NK-92 treated with Interleukin-12 subunit alpha and Interleukin-12 subunit beta, amount 100 ng/mL, for 24 hours (cell line): Measurements from ENCODE around the gene TAPBPL.
"Not testable (repeated sequence)": the region's sequence is repeated elsewhere in the genome, so short reads cannot be mapped to it uniquely, and the experiment has no call there.

Experiments used
- DNase-seq: peaks from one replicate; lab custom pipeline; 2025; lab: John Stamatoyannopoulos, UW

TAPBPL gene

DNA sequence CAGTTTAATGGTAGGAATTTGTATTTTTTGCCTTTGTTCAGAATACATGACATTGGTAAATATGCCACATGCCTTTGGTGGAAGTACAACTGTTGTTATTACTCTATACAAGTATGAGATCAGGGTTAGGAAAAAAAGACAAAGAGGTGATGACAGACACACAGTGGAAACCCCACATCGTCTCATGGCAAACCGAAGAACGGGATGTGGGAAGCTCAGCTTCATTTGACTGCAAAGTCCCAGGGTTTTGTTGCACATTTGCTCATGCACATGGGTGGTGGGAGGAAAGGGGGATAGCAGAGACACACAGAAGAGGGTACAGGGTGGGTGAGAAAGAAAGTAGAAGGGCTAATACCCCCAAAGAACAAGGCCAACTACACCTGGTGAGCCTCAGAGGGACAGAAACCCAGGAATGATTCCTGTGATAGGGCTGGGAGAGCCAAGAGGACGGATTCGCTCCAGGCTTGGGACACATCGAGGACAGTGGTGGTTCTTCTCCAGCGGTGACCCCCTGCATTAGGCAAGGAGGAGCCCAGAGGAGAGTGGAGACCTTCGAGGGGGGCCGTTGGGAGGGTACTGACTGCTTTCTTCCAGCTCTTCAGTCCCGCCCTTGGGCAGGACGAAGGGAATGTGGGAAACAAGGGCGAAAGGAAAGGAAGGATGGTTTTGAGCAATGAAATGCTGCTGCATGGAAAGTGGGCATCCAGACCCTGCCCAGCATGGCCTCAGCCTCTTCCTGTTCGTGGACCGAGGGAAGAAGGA, 10.6 kb downstream of the TAPBPL start:
- DNase-seq, result no peak

- no peak for DNase-seq
Observed at GRCh38 chr12:6463216-6463615, 11.4 kb downstream of the TAPBPL start.

DNA sequence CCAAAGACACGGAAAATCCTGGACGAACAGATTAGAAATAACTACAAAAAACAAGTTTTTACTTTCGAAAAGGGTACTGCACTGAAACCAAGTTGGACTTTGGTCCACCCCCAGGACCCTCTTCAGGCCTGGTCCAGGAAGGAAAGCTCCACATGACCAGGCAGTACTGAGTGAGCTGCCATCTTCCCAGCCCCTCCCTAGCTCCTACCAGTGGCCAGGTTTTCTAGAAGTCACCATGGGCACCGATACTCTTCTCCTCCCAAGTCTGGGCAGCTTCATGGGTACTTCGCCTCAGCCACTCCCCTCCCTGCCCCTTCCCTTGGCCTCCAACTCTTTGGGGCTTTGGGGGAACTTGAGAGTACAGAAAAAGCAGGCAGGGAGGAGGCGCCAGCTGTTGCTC, 12.0 kb downstream of the TAPBPL start:
- no peak for DNase-seq

- DNase-seq, result no peak
Observed at GRCh38 chr12:6464531-6464930, 12.7 kb downstream of the TAPBPL start.

GRCh38 chr12:6465467-6466183, 13.8 kb downstream of the TAPBPL start:
- no peak for DNase-seq

DNA sequence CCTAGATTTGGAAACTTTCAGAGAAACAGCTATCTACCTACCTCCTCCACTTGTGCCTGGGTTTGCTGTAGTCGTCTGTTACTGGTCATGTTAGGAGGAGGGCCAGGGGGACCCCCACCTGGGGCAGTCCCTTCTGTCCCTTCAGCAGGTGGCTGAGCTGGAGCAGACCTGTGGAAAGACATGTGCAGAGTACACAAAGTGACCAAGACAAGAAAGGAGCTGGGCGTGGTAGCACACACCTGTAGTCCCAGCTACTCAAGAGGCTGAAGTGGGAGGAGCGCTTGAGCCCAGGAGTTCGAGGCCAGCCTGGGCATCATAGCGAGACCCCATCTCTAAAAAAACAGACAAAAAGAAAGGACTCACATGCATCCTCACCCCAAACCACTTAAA, 14.3 kb downstream of the TAPBPL start:
- DNase-seq, result no peak

DNA sequence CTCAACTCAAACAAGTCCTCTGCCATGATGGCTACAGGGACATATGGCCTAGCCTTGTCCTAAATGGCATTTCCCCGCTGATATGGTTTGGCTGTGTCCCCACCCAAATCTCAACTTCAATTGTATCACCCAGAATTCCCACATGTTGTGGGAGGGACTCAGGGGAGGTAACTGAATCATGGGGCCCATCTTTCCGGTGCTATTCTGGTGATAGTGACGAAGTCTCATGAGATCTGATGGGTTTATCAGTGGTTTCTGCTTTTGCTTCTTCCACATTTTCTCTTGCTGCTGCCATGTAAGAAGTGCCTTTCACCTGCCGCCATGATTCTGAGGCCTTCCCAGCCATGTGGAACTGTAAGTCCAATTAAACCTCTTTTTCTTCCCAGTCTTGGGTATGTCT, 14.9 kb downstream of the TAPBPL start:
- not testable (repeated sequence) for DNase-seq

- not testable (repeated sequence) for DNase-seq
Observed at GRCh38 chr12:6467571-6468282, 15.9 kb downstream of the TAPBPL start.

DNA sequence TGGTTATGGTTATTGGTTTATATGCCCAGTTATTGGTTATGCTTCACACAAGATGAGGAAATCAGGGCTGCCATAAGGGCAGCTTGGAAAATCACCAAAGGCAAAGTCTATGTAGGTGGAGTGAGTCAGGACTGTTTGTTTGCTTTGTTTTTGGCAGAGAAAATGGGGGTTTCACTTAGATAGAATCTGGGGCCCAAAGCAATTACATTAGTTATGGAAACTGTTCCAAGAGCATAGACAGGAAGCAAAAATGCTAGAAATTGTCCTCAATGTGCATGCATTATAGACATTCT, 16.4 kb downstream of the TAPBPL start:
- no peak for DNase-seq

- DNase-seq, result no peak
Observed at GRCh38 chr12:6469092-6469491, 17.2 kb downstream of the TAPBPL start.

- DNase-seq, result no peak
Observed at GRCh38 chr12:6469609-6470374, 17.9 kb downstream of the TAPBPL start.

DNA sequence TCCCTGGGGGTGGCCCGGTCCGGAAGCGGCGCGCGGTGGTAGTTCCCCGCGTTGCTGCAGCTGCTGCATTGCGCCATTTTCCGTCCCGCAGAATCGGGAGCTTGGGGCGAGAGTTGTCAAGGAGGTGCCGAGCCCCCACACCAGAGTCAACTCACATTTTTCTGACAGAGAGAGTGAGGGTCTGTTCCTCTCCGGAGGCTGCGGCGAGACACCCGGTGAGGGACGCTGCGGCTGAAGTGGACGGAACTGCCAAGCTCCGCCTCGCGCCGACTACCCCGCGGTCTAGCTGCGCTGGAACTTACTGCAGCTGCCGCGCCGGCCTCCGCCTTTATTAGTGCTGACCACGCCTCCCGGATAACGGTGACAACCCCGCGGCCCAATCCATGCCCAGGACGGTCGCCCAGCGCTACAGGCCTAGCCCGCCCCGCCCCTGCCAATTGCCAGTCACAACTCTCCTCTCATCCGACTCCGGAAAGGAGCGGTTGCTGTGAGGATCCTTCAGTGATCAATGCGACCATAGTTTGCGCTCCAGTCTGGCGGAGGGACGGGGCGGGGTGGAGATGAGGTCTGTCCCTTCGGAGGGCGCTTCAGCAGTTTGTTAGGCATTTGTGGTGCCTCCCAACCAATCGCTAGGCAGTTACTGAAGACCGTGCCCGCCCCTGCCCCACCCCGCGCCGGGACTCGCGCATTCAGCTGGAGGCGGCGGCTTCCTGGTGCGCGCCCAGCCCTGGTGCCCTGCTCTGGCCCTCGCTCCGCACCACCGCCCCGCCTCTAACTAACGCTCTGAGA, 18.7 kb downstream of the TAPBPL start, which contains the start of gene VAMP1:
Gene VAMP1, minus strand, starts transcription at position 303 of the 789 bp plus-strand sequence. Its CDS starts 146 bp downstream, at position 157.
- peak; percentile 90 for DNase-seq

- no peak for DNase-seq
Observed at GRCh38 chr12:6471989-6472360, 20.1 kb downstream of the TAPBPL start.

- no peak for DNase-seq
Observed at GRCh38 chr12:6472491-6472890, 20.6 kb downstream of the TAPBPL start.

DNA sequence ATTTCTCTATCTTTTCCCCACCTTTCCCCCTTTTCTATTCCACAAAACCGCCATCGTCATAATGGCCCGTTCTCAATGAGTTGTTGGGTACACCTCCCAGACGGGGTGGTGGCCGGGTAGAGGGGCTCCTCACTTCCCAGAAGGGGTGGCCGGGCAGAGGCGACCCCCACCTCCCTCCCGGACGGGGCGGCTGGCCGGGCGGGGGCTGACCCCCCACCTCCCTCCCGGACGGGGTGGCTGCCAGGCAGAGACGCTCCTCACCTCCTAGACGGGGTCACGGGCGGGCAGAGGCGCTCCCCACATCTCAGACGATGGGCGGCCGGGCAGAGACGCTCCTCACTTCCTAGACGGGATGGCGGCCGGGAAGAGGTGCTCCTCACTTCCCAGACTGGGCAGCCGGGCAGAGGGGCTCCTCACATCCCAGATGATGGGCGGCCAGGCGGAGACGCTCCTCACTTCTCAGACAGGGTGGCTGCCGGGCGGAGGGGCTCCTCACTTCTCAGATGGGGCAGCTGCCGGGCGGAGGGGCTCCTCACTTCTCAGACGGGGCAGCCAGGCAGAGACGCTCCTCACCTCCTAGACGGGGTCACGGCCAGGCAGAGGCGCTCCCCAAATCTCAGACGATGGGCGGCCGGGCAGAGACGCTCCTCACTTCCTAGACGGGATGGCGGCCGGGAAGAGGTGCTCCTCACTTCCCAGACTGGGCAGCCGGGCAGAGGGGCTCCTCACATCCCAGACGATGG, 23.6 kb downstream of the TAPBPL start:
- DNase-seq, result not testable (repeated sequence)

- DNase-seq, result no peak
Observed at GRCh38 chr12:6476489-6476888, 24.6 kb downstream of the TAPBPL start.

GRCh38 chr12:6477601-6478377, 25.9 kb downstream of the TAPBPL start:
- not testable (repeated sequence) for DNase-seq

- DNase-seq, result no peak
Observed at GRCh38 chr12:6478416-6478815, 26.6 kb downstream of the TAPBPL start.

DNA sequence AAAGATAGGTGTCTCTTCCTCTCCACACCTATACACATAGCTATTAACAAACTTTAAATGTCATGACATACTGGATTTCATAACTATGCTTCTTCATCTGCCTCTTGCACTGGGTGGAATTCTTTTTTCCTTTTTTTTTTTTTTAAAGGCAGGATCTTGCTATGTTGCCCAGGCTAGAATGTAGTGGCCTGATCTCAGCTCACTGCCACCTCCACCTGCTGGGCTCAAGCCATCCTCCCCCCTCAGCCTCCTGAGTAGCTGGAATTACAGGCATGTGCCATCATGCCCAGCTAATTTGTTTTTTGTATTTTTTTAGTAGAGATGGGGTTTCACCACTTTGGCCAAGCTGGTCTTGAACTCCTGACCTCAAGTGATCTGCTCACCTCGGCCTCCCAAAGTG, 36.4 kb downstream of the TAPBPL start:
- DNase-seq, result no peak

- no peak for DNase-seq
Observed at GRCh38 chr12:6489449-6489848, 37.6 kb downstream of the TAPBPL start.
